Astrocyte (in vitro differentiated cells and primary cell): Measurements from ENCODE around the gene MYO5A. TPM values are rescaled to one million over a fixed set of nuclear protein-coding genes. Genes with fewer than 3 reads are reported as not detected.
A peak's percentile ranks its signal among the peaks of the same experiment; 100 is the strongest.
"Not testable (repeated sequence)": the region's sequence is repeated elsewhere in the genome, so short reads cannot be mapped to it uniquely, and the experiment has no call there.

ENCODE experiments used
- DNase-seq: peaks from one replicate; pipeline ENCODE4 v3.0.0-alpha.2; 2010; ENCODE audit warnings: low read depth
- FAIRE-seq: peaks from 2 replicates; lab custom pipeline; 2011; peaks lifted over from hg19 to GRCh38; lab: Jason Lieb, UNC
- H2AFZ ChIP-seq: 2 replicates; pipeline ENCODE4 v1.6.0; 2012; ENCODE audit warnings: low read depth, low read length, inconsistent platforms
- H3K27ac ChIP-seq: 2 replicates; pipeline ENCODE4 v1.5.1; 2011; ENCODE audit warnings: low read depth, low read length, inconsistent platforms
- H3K27me3 ChIP-seq: 2 replicates; pipeline ENCODE4 v1.6.0; 2011; ENCODE audit warnings: low read length, inconsistent platforms; ENCODE audit not compliant: insufficient read depth
- H3K36me3 ChIP-seq: 2 replicates; pipeline ENCODE4 v1.5.1; 2011; ENCODE audit warnings: low read length, inconsistent platforms; ENCODE audit not compliant: insufficient read depth
- H3K4me1 ChIP-seq: 2 replicates; pipeline ENCODE4 v1.5.1; 2011; ENCODE audit warnings: low read length, inconsistent platforms; ENCODE audit not compliant: insufficient read depth
- H3K4me2 ChIP-seq: 2 replicates; pipeline ENCODE4 v1.6.0; 2012; ENCODE audit warnings: low read length, inconsistent platforms
- H3K4me3 ChIP-seq: 2 replicates; pipeline ENCODE4 v1.5.1; 2011; ENCODE audit warnings: low read depth, mild to moderate bottlenecking, low read length, inconsistent platforms; ENCODE audit not compliant: insufficient read depth
- H3K79me2 ChIP-seq: 2 replicates; pipeline ENCODE4 v1.6.0; 2012; ENCODE audit warnings: mild to moderate bottlenecking, low read length, inconsistent platforms; ENCODE audit not compliant: insufficient read depth
- H3K9ac ChIP-seq: 2 replicates; pipeline ENCODE4 v1.6.0; 2012; ENCODE audit warnings: mild to moderate bottlenecking, low read length, inconsistent platforms
- H3K9me3 ChIP-seq: 2 replicates; pipeline ENCODE4 v1.5.1; 2012; ENCODE audit warnings: low read depth, mild to moderate bottlenecking, low read length, inconsistent platforms; ENCODE audit not compliant: insufficient read depth
- H4K20me1 ChIP-seq: 2 replicates; pipeline ENCODE4 v1.6.0; 2012; ENCODE audit warnings: low read length, inconsistent platforms; ENCODE audit not compliant: insufficient read depth
- H3K27ac Mint-ChIP-seq: one replicate; pipeline ENCODE4 v1.8.0; 2021; ENCODE audit warnings: mild to moderate bottlenecking, mixed read lengths; ENCODE audit not compliant: unreplicated experiment
- H3K27me3 Mint-ChIP-seq: one replicate; pipeline ENCODE4 v1.8.0; 2021; ENCODE audit warnings: low read depth, mixed read lengths; ENCODE audit not compliant: unreplicated experiment
- H3K36me3 Mint-ChIP-seq: one replicate; pipeline ENCODE4 v1.8.0; 2021; ENCODE audit warnings: low read depth, mixed read lengths; ENCODE audit not compliant: unreplicated experiment
- H3K4me1 Mint-ChIP-seq: one replicate; pipeline ENCODE4 v1.8.0; 2021; ENCODE audit warnings: low read depth, mixed read lengths; ENCODE audit not compliant: unreplicated experiment
- H3K4me3 Mint-ChIP-seq: one replicate; pipeline ENCODE4 v1.8.0; 2021; ENCODE audit warnings: mild to moderate bottlenecking, moderate library complexity, mixed read lengths; ENCODE audit not compliant: unreplicated experiment
- H3K9me3 Mint-ChIP-seq: one replicate; pipeline ENCODE4 v1.8.0; 2021; ENCODE audit warnings: mild to moderate bottlenecking, mixed read lengths; ENCODE audit not compliant: unreplicated experiment
- EZH2 ChIP-seq: IDR thresholded peaks from 2 replicates; pipeline ENCODE4 v1.6.1; 2012; ENCODE audit warnings: mild to moderate bottlenecking, low read length, inconsistent platforms; ENCODE audit not compliant: insufficient read depth
- total RNA-seq: library from RNA; stranded (reverse); gene quantifications from 2 replicates; pipeline ENCODE4 v1.2.1, GENCODE V29; 2021
- TF ChIP-seq, protein P1 (sequence below): IDR thresholded peaks from 2 replicates; pipeline ENCODE4 v1.5.1; 2011; ENCODE audit warnings: low read depth, mild to moderate bottlenecking, inconsistent platforms, low read length, moderate library complexity; ENCODE audit not compliant: insufficient read depth

The MYO5A gene
- total RNA-seq, 1 donor from 2014 or later = 47.6 TPM

DNA sequence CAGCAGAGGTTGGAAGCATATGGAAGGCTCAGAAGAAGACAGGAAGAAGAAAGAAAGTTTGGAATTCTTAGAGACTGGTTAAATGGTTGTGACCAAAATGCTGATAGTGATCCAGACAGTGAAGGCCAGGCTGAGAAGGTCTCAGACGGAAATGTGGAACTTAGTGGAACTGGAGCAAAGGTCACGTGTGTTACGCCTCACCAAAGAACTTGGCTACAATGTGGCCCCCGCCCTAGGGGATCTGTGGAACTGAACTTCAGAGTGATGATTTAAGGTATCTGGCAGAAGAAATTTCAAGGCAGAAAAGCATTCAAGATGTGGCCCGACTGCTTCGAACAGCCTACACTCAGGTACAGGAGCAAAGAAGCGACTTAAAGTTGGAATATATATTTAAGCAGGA lies 83.1 kb downstream of the MYO5A start:
- Histone ChIP-seq H3K79me2 (peaks cover 8% of the 10 kb centered on the region), H4K20me1 (peaks cover 40% of the 10 kb centered on the region), H3K36me3 (no peaks in the 10 kb centered on the region), H3K4me2 (no peak overlapping the region), H2AFZ (no peak overlapping the region), H3K9me3 (no peaks in the 10 kb centered on the region), H3K4me1 (peaks cover 7% of the 10 kb centered on the region), H3K4me3 (no peak overlapping the region), H3K27ac (no peak overlapping the region), H3K9ac (no peak overlapping the region), H3K27me3 (no peaks in the 10 kb centered on the region)
- Mint-ChIP-seq H3K27ac (no peak overlapping the region), H3K9me3 (peaks cover 4% of the 10 kb centered on the region), H3K36me3 (peaks cover 9% of the 10 kb centered on the region), H3K4me3 (no peak overlapping the region), H3K27me3 (no peaks in the 10 kb centered on the region), H3K4me1 (peaks cover 24% of the 10 kb centered on the region)
- no peak for TF ChIP-seq EZH2
- TF ChIP-seq, protein P1, sequence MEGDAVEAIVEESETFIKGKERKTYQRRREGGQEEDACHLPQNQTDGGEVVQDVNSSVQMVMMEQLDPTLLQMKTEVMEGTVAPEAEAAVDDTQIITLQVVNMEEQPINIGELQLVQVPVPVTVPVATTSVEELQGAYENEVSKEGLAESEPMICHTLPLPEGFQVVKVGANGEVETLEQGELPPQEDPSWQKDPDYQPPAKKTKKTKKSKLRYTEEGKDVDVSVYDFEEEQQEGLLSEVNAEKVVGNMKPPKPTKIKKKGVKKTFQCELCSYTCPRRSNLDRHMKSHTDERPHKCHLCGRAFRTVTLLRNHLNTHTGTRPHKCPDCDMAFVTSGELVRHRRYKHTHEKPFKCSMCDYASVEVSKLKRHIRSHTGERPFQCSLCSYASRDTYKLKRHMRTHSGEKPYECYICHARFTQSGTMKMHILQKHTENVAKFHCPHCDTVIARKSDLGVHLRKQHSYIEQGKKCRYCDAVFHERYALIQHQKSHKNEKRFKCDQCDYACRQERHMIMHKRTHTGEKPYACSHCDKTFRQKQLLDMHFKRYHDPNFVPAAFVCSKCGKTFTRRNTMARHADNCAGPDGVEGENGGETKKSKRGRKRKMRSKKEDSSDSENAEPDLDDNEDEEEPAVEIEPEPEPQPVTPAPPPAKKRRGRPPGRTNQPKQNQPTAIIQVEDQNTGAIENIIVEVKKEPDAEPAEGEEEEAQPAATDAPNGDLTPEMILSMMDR = no peak
- no peak for DNase-seq
- FAIRE-seq = no peak

DNA sequence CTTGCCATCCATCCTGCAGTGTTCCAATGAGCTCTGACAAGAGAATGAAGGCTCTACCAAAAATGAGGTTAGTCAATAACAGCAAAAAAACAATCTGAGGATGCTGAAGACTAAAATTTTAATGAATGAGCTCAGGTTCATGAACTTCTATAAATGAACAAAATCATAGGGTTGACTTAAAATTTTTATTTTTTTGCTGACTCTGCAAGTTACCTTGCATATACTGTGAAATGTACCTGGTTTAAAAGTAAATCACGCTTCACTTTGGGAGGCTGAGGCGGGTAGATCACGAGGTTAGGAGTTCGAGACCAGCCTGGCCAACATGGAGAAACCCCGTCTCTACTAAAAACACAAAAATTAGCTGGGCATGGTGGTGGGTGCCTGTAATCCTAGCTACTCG lies 85.5 kb downstream of the MYO5A start:
- not testable (repeated sequence) for FAIRE-seq, H3K4me1 ChIP-seq, H3K36me3 Mint-ChIP-seq, H3K9me3 Mint-ChIP-seq, DNase-seq, H2AFZ ChIP-seq, H3K9ac ChIP-seq, H3K4me2 ChIP-seq, H3K4me3 ChIP-seq, H3K27me3 Mint-ChIP-seq, H3K36me3 ChIP-seq, H3K27ac ChIP-seq, H3K27ac Mint-ChIP-seq, H3K9me3 ChIP-seq, H3K27me3 ChIP-seq, H3K4me3 Mint-ChIP-seq
- Histone ChIP-seq H4K20me1 (peaks cover 33% of the 10 kb centered on the region), H3K79me2 (peaks cover 13% of the 10 kb centered on the region)
- peaks cover 35% of the 10 kb centered on the region for H3K4me1 Mint-ChIP-seq

DNA sequence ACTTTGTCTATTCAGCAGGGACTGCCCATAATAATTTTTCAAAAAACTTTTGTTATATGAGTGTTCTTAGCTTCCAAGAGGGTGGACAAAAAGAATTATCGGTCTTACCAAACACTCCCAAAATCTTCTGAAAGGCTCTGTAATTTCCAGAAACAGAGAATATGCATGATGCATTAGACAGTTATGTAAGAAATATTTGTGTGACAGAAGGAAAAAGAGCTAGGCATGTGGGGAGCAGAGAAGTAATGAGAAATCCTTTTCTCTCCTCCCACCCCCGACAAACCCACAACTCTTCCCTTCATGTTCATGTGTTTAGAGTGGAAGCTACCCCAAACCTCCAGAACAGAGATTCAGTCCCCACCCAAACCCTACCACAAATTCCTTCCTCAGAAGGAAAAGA lies 86.8 kb downstream of the MYO5A start:
- no peak overlapping the region for H3K9ac ChIP-seq
- H3K9me3 ChIP-seq = no peaks in the 10 kb centered on the region
- Mint-ChIP-seq H3K4me1 (peaks cover 42% of the 10 kb centered on the region), H3K4me3 (no peak overlapping the region), H3K36me3 (peaks cover 4% of the 10 kb centered on the region), H3K27me3 (no peaks in the 10 kb centered on the region), H3K27ac (no peak overlapping the region), H3K9me3 (peaks cover under 1% of the 10 kb centered on the region)
- H3K4me1 ChIP-seq = peaks cover 9% of the 10 kb centered on the region
- H3K36me3 ChIP-seq = no peaks in the 10 kb centered on the region
- TF ChIP-seq, protein P1 = no peak
- TF ChIP-seq EZH2 = no peak
- no peak overlapping the region for H3K27ac ChIP-seq
- H3K4me2 ChIP-seq = peak overlapping the region; percentile 6
- H3K79me2 ChIP-seq = peaks cover 15% of the 10 kb centered on the region
- H4K20me1 ChIP-seq = peaks cover 30% of the 10 kb centered on the region
- FAIRE-seq (no peak), DNase-seq (peak; percentile 65)
- H3K4me3 ChIP-seq = no peak overlapping the region
- no peaks in the 10 kb centered on the region for H3K27me3 ChIP-seq
- H2AFZ ChIP-seq = no peak overlapping the region
